NCI-H2227 treated with DMSO at 0.1 percent for 48 hours (cell line): ENCODE data around the gene PEX16.

ENCODE experiments used
- DNase-seq: peaks from one replicate; lab custom pipeline; 2025; lab: John Stamatoyannopoulos, UW

The PEX16 gene

DNA sequence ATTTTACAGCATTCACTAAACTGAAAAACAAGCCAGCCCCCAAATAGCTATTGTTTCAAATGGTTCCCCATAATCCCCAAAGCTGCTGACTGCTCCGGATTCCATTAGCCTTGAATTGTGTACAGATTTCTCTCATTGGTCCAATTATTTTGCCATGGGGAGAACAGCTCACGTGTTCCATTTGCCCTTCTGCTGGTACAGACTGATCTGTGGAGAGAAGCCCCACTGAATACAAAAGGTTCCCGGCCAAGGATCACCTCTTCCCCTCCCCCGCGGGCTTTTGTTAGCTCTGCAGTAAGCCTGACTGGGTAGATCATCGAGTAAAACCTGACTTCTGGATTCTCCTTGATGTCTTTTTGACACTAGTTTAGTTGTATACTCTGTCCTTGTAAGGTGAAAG, 41.3 kb downstream of the PEX16 start:
- no peak for DNase-seq

DNA sequence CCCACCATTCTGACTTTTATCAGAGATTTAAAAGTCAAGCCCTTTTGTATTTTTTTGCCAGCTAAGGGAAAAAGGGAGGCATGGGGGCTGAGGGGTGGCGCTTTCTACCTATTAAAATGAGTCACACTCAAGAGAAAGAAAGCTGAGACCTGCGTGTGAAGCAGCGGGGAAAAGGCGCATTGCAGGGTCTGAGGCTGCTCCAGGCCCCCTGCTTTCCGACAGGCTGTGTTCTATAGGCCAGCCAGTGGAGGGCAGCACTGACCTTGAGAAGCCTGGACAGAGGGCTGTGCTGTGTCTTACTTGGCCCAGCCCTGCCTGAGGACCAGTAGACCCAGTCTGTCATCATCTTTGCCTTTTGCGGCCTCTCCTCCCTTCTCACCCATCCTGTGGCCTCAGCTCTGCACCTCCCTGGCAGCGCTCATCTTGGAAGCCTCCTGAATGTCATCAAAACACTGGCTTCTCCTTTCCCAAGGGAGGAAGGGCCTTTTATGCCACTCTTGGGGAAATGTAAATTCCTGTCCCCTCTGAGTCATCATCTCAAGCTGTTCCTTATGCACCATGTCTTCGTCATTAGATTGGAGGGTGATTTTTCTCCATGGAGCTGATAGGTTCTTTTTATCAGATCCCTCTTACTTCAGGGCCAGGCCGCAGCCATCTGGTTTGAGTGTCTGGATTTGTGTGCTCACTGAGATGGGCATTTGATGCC, 44.9 kb downstream of the PEX16 start:
- DNase-seq = peak; percentile 74

- no peak for DNase-seq
Measured at GRCh38 chr11:45871638-45872037, 46.0 kb downstream of the PEX16 start.

- DNase-seq = no peak
Measured at GRCh38 chr11:45870706-45871105, 47.0 kb downstream of the PEX16 start.

GRCh38 chr11:45869551-45869950, 48.1 kb downstream of the PEX16 start:
- no peak for DNase-seq

DNA sequence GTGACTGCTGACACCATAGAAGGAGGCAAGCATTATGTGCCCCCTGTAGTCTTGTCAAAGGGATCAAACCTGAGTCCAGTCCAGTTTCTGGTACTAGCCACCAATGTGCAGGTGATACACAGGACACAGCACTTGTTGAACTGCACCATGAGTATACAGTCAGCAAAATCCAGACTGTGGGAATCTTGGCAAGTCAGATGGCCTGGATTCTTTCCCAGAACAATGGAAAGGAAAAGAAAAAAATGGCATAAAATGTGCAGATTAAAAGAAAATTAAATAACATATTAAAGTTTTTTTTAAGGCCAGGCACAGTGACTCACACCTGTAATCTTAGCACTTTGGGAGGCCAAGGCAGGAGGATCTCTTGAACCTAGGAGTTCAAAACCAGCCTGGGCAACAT, 53.6 kb downstream of the PEX16 start:
- DNase-seq = no peak

DNA sequence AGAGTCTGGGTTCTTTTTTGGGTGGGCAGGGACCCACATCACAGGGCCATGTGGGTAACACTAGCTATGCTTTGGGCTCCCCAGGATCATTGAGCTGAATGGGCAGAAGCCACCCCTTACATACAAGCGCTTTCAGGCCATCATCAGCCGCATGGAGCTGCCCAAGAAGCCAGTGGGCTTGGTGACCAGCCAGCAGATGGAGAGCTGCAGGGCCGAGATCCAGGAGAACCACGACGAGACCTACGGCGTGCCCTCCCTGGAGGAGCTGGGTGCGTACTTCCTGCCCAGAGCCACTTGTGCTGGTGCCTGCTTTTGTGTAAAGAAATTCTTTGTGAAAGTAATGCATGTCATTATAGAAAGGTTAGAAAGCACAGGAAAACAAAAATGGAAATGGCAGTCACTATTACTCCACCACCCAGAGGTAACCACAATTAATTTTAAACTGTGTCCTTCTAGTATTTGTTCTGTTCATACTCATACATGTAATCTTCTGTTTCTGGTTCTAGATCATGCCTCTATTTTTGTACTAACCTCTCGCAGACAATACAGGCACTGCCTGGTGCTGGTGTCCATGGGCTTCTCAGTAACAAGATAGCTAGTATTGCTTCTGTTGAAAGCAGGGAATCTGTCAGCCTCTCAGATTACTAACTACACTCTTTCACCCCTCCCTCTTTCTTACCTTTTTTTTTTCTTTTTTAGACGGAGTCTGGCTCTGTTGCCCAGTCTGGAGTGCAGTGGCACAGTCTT, 56.7 kb downstream of the PEX16 start:
- no peak for DNase-seq

GRCh38 chr11:45860348-45860747, 57.3 kb downstream of the PEX16 start:
- DNase-seq = no peak
